GM21360 (cell line): ENCODE results near the gene PNMA3.
"Not testable (repeated sequence)": the region's sequence is repeated elsewhere in the genome, so short reads cannot be mapped to it uniquely, and the experiment has no call there.

Source experiments
- ATAC-seq: cut with Tn5 transposase; IDR thresholded peaks from one replicate; pipeline ENCODE4 v1.9.1; 2021; ENCODE audit warnings: mild to moderate bottlenecking, moderate library complexity; ENCODE audit not compliant: unreplicated experiment

The PNMA3 gene, protein sequence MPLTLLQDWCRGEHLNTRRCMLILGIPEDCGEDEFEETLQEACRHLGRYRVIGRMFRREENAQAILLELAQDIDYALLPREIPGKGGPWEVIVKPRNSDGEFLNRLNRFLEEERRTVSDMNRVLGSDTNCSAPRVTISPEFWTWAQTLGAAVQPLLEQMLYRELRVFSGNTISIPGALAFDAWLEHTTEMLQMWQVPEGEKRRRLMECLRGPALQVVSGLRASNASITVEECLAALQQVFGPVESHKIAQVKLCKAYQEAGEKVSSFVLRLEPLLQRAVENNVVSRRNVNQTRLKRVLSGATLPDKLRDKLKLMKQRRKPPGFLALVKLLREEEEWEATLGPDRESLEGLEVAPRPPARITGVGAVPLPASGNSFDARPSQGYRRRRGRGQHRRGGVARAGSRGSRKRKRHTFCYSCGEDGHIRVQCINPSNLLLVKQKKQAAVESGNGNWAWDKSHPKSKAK

DNA sequence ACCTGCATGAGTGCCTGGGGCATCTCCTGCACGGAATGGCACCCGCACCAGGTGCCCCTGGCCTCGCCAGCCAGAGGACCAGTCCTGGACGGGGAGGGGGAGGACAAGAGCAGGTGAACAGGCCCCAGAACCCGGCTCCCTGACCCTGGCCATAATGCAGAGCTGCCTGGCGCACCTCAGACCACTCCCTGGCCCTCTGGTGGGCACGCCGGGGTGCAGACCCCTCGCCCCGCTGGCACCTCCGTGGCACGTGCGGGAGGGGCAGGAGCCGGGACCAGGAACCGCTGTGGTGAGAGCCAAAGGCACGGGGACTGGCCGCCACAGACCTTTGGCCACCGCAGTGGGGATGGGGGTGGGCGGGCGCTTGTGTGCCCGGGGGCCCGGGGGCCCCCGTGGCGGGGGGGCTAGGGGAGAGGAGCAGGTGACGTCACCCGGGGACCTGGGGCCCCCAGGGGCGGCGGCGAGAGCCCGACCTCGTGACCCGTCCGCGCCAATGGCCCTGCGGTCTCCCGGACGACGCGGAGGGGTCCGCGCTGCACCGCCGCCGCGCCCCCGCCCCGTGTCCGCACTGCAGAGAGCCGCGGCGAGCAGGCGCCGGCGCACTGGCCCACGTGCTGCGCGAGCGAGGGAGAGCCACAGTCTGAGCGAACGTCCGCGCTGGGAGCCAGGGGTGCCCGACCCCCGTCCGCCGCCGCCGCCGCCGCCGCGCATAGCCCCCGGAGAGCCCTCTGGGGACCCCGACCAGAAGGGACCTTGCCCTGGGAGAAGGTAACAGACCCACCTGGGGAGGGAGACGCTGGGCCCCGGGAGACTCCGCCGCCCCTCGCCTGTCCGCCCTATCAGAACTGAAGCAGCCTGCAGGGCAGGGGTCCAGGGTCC lies at the start of gene PNMA3:
Gene PNMA3, plus strand, starts transcription at position 600 of the 879 bp plus-strand sequence. CDS start 586 bp downstream, outside the sequence.
- ATAC-seq, result no peak

DNA sequence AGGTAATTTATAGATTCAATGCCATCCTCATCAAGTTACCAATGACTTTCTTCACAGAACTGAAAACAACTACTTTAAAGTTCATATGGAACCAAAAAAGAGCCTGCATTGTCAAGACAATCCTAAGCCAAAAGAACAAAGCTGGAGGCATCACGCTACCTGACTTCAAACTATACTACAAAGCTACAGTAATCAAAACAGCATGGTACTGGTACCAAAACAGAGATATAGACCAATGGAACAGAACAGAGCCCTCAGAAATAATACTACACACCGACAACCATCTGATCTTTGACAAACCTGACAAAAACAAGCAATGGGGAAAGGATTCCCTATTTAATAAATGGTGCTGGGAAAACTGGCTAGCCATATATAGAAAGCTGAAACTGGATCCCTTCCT lies 39.1 kb upstream of the PNMA3 start:
- not testable (repeated sequence) for ATAC-seq

DNA sequence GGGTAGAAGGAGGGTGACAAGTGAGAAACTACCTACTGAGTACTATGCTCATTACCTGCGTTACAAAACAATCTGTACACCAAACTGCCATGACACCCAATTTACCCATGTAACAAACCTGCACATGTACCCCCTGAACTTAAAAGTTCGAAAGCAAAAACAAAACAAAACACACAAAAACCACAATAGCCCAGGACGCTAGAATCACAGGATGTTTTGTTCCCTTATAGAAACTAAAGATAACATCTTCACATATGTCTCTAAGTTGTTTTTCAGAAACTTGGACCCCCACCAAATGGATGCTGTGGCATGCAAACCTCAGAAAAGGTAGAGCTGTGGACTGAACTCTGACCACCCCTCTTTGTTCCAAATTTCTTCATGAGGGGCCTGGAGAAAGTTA lies 37.1 kb upstream of the PNMA3 start:
- ATAC-seq, result no peak

DNA sequence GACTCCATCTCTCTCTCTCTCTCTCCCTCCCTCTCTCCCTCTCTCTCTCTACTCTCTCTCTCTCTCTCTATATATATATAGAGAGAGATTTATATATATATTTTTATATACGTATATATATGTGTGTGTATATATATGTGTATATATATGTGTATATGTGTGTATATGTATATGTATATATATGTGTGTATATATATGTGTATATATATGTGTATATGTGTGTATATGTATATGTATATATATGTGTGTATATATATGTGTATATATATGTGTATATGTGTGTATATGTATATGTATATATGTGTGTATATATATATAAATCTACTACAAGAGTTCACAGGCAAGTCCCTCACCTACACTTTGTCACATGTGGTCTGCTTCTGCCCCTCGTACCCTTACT lies 29.8 kb upstream of the PNMA3 start:
- ATAC-seq, result not testable (repeated sequence)

DNA sequence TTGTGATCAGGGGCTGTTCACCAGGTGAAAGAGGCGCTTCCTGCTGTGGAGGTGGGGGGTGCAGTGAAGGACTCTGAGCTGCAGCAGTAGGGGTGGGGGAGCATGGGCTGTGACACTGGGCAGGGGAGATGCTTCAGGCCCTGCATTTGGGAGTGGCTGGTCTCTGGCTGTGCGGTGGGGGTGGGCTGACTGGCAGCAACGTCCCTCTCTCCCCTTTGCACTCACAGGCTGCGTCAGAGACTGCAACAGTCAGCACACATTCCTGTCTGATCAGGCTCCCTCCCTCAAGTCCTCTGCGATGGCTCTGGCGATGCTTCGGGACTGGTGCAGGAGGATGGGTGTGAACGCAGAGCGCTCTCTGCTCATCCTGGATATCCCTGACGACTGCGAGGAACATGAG lies 27.8 kb upstream of the PNMA3 start:
- ATAC-seq, result not testable (repeated sequence)

DNA sequence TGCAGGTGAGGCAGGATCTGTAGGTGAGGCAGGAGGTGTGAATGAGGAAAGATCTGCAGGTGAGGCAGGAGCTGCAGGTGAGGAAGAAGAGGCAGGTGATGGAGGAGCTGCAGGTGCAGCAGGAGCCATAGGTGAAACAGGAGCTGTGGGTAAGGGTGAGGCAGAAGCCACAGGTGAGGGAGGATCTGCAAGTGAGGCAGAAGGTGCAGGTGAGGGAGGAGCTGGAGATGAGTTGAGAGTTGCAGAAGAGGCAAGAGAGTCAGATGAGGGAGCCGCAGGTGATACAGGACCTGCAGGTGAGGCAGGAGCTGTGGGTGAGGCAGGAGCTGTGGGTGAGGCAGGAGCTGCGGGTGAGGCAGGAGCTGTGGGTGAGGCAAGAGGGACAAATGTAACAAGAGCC lies 27.1 kb upstream of the PNMA3 start:
- ATAC-seq, result no peak

DNA sequence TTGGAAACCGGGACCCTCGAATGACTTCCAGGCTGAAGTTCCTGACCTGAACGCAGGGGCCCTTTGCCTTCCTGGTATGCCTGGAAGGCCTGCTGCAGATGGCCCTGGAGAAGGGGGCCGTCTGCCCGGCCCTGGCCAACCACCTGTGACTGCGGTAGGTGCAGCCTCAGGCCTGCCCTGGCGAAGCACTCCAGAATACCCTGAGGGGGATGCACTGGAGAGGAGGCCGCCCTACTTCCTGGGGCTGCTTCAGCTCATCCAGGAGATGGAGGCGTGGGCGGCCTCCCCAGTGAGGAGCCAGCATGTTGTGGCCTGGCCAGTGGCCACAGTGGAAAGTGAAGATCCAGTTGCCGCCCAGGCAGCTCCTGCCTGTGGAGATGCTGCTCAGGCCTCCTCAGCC lies 26.4 kb upstream of the PNMA3 start:
- ATAC-seq, result no peak

DNA sequence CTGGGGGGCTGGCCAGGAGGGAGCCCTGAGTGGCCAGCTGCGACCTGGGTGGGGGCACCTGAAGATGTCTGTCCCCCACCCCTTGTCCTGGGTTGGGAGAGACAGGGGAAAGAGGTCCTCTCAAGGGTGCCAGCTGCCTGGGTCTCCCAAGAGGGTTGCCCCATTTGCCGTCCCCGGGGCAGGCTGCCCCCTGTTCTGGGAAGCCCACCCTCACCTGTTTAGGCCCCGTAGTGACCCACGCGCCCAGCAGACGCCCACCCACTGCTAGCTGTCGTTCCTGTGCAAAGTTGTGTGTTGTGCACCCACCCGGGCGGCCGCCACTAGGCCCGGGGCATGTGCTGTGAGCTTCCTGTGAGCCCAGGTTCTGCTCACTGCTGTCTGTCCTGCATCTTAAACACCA lies 25.5 kb upstream of the PNMA3 start:
- ATAC-seq, result no peak

DNA sequence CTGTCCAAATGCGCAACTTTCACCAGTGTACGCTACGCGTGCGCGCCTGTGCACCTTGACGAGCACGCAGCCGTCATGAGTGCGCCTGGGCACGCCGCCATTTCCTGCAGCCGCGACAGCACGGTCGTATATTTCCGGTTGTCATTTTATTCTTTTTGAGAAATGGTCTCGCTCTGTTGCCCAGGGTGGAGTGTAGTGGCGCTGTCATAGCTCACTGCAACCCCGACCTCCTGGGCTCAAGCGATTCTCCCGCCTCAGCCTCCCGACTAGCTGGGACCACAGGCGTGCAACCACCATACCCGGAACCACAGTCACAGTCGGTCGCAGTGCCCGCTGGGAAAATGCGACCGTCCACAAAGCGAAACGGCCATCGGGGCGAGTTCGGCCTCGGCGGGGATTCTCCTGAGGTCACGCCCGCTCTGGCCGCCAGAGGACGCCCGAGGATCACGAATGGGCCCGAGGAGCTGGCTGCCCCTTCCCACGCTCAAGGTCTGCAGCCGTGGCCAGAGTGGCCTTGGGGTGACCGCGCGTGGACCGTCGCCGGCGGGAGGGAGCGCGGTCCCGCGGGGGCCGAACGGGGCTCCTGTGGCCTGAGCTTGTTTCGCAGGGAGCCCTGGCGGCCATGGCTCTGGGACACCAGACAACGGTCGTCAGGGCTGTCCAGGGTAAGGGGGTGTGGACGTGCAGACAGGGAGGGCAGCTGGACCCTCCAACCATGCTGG lies 23.7 kb upstream of the PNMA3 start:
- ATAC-seq, result no peak

DNA sequence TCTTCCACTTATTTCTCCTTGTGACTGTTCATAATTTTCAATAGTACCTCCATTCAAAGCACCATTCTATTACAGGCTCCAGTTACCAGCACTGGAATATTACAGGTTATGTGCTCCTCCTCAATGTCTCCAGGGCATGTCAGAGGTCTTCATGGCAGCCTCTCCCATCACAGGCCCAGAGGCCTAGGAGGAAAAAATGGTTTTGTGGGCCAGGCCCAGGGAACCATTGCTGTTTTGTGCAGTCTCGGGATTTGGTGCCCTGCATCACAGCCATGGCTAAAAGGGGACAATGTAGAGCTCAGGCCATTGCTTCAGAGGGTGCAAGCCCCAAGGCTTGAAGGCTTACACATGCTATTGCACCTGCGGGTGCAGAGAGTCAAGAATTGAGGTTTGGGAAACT lies 7.2 kb upstream of the PNMA3 start:
- no peak for ATAC-seq

DNA sequence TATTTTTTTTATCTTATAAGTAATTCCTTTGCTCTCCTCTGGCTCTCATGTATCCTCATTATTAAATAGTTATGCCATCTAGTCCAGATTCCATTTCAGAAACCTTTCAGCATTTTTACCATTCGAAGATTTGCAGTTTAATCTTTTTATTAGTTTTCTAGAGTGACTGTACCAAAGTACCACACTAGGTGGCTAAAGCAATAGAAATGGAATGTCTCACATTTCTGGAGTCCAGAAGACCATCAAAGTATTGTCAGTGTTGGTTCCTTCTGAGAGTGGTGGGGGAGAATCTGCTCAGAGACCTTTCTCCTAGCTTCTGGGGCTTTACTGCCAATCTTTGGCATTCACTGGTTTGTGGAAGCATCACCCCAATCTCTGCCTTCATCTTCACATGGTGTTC lies 3.7 kb upstream of the PNMA3 start:
- no peak for ATAC-seq

DNA sequence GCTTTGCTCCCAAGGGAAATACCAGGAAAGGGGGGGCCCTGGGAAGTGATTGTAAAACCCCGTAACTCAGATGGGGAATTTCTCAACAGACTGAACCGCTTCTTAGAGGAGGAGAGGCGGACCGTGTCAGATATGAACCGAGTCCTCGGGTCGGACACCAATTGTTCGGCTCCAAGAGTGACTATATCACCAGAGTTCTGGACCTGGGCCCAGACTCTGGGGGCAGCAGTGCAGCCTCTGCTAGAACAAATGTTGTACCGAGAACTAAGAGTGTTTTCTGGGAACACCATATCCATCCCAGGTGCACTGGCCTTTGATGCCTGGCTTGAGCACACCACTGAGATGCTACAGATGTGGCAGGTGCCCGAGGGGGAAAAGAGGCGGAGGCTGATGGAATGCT lies 1.0 kb downstream of the PNMA3 start:
- ATAC-seq, result no peak

DNA sequence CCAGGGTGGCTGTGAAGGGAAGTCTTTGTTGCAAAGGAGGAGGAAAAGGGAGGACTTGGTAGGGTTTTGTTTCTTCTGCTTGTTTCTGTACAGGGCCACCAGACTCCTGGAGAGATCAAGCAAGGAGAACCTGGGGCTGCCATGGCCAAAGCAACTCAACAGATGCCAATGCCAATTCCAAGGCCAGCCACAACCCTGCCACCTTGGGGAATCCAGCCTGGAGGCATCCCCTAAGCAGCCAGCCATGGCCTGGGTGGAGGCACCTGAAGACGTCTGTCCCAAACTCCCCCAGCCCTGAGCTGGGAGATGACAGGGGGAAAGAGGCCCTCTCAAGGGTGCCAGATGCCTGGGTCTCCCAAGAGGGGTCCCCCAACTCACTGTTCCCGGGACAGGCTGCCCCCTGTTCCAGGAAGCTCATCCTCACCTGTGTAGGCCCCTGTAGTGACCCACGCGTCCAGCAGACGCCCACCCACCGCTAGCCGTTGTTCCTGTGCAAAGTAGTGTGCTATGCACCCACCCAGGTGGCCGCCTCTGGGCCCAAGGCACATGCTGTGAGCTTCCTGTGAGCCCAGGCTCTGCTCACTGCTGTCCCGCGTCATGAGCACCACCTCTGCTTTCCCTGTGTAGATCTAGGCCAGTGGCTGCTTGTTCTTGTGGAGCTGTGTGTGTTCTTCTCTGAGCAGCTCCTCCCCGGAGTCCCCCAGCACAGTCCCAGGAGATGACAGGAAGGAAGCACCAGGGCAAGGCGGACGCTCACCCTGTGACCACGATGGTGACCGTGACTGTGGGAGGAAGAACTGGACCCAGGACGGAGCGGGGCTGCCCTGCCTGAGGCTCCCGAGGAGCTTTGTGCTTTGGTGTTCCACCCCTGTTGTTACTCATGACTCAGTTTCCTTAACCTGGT lies 3.2 kb downstream of the PNMA3 start:
- ATAC-seq, result no peak

DNA sequence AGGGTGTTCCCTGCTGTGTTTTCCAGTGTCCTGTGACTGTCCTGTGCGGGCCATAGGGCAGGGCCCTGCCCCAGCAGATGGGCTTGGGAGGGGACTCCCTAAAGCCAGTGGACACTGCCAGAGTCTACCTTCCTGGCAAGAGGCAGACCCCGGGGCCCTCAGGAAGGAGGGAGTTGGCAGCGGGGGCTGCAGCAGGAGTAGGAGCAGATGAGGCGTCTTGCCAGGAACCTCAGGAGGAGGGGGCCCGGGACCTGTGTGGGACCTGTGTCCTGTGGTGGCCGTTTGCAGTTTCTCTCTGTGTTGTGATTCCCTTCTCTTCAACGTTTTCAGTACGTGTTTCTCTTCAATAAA lies 3.8 kb downstream of the PNMA3 start:
- no peak for ATAC-seq

DNA sequence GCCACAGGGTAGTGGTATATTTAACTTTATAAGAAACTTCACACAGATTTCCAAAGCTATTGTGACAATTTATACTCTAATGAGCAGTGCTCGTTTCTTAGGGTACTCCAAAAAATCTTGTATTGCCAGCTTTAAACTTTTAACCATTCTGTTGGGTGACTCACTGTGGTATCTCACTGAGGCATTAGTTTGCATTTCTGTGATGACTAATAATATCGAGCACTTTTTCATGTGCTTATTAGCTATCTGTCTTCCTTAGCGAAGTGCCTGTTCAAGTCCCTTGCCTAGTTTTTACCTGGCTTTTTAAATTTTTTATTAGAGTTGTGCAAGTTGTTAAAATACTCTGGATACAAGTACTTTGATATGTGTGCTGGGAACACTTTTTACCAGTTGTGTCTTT lies 5.5 kb downstream of the PNMA3 start:
- ATAC-seq, result no peak

DNA sequence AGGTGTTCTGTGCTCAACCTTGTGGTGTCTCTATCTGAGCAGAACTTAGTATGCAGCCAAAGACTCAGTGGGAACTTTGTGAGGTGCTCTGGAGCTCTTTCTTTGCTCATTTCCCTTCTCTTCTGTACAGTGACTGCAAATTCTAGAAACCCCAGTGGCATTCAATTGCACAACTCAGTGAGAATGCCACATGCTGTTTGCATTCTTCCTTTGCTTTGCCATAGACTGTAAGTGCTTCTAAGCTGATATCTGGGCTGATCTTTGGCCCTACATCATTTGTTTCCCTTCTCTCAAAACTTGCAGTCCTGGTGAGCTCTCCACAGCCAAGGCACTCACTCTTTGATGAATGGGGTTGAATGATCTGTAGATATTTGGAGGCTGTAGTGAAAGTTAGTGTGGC lies 7.0 kb downstream of the PNMA3 start:
- no peak for ATAC-seq

DNA sequence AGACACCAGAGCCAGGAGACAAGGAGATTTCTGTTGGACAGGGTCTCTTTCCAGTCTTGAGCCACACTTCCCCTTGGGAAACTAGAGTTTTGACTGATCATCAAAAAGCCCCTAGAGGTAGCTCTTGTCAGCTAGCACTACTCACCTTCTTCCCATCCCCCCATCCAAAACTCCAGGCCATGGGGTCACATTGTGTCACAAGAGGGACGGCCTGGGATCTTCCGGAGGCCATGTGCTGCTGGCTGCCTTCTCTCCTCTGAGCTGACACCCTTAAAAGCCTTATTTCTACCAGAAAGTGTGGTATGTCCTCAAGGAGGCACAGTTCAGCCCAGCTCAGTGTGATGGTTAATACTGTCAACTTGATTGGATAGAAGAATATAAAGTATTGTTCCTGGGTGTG lies 7.8 kb downstream of the PNMA3 start:
- ATAC-seq, result no peak

DNA sequence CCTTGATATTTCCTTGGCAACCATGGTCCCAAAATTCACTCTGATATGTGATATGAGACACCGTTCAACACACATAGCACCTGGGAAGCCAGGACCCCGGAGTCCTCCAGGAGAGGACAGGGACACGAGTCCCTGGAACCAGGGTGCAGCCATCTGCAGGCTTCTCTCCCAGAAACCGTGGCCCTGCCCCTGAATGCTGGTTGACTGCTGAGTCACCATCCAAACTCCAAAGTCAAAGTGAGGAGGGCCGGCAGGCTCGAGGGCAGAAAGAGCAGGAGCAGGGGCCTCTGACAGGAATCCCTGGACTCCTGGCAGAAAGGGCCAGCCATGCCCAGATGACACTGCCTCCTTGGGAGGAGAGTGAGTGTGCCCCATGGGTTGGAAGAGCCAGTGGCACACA lies 9.1 kb downstream of the PNMA3 start:
- no peak for ATAC-seq

DNA sequence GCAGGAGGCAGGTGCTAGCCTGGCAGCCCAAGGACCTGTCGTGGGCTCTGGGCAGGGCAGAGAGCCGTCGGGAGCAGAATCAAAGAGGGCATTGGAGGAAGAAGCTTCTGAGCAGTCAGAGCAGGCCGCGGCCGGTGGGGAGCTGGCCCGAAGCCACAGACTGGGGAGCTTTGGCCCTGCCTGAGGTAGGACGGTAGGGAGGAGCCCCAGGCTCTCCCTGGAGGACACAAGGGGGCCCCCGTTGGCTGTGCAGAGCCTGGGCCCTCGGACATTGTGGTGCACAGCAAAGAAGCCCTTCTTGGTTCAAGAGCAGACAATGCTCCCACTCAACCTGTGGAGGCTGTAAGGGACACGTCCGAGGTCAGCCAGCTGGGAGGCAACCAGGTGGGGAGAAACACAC lies 10.1 kb downstream of the PNMA3 start:
- not testable (repeated sequence) for ATAC-seq

DNA sequence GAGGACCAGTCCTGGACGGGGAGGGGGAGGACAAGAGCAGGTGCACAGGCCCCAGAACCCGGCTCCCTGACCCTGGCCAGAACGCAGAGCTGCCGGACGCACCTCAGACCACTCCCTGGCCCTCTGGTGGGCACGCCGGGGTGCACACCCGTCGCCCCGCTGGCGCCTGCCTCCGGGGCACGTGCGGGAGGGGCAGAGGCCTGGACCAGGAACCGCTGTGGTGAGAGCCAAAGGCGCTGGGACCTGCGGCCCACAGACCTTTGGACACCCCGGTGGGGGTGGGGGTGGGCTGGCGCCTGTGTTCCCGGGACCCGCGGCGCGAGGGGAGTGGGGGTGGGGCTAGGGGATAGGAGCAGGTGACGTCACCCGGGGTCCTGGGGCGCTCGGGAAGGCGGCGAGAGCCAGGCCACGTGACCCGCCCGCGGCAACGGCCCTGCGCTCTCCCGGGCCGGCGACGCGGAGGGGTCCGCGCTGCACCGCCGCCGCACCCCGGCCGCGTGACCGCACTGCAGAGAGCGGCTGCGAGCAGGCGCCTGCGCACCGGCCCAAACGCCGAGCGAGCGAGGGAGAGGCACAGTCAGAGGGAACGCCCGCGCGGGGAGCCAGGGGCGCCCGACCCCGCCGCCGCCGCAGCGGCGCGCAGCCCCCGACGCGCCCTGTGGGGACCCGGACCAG lies 15.8 kb downstream of the PNMA3 start, which contains the start of gene PNMA6A:
Gene PNMA6A, plus strand, starts transcription at position 546 of the 675 bp plus-strand sequence. CDS start 609 bp downstream, outside the sequence.
- not testable (repeated sequence) for ATAC-seq
